Germinal center (tissue), 1 donor: ENCODE data around the gene HGD.
"Not testable (repeated sequence)": the region's sequence is repeated elsewhere in the genome, so short reads cannot be mapped to it uniquely, and the experiment has no call there.

Source experiments
- DNase-seq: peaks from one replicate; pipeline ENCODE4 v3.0.0; 2012; ENCODE audit warnings: mixed read lengths, low spot score

The HGD gene

GRCh38 chr3:120637851-120638559 is 44.0 kb downstream of the HGD start:
- DNase-seq = no peak

- no peak for DNase-seq
These were observed 45.1 kb downstream of the HGD start for GRCh38 chr3:120636795-120637401.

GRCh38 chr3:120634539-120634938 is 47.5 kb downstream of the HGD start:
- DNase-seq = no peak

- no peak for DNase-seq
These were observed 56.9 kb downstream of the HGD start for GRCh38 chr3:120625159-120625586.

- no peak for DNase-seq
These were observed 58.3 kb downstream of the HGD start for GRCh38 chr3:120623727-120624093.

GRCh38 chr3:120622870-120623726 is 58.9 kb downstream of the HGD start:
- DNase-seq = no peak

GRCh38 chr3:120622457-120622856 is 59.6 kb downstream of the HGD start:
- no peak for DNase-seq

- DNase-seq = not testable (repeated sequence)
These were observed 65.3 kb downstream of the HGD start for GRCh38 chr3:120616745-120617144.

- no peak for DNase-seq
These were observed 66.0 kb downstream of the HGD start for GRCh38 chr3:120615847-120616609.

GRCh38 chr3:120614765-120615164 is 67.3 kb downstream of the HGD start:
- no peak for DNase-seq

GRCh38 chr3:120608506-120608905 is 73.5 kb downstream of the HGD start:
- no peak for DNase-seq

GRCh38 chr3:120604784-120605183 is 77.3 kb downstream of the HGD start:
- DNase-seq = no peak

GRCh38 chr3:120604382-120604781 is 77.7 kb downstream of the HGD start:
- no peak for DNase-seq

- DNase-seq = no peak
These were observed 79.4 kb downstream of the HGD start for GRCh38 chr3:120602682-120603081.

GRCh38 chr3:120601554-120601953 is 80.5 kb downstream of the HGD start:
- DNase-seq = no peak

- no peak for DNase-seq
These were observed 82.8 kb downstream of the HGD start for GRCh38 chr3:120599211-120599610.

- no peak for DNase-seq
These were observed 84.5 kb downstream of the HGD start for GRCh38 chr3:120597445-120598049.

GRCh38 chr3:120596853-120597223 is 85.2 kb downstream of the HGD start:
- no peak for DNase-seq

- DNase-seq = peak; percentile 98
These were observed 85.8 kb downstream of the HGD start, which contains the start of gene NDUFB4 for GRCh38 chr3:120596116-120596852. Gene NDUFB4, plus strand, starts transcription at chr3:120596336. Its CDS starts 24 bp downstream, at chr3:120596360.

GRCh38 chr3:120595788-120596115 is 86.3 kb downstream of the HGD start:
- DNase-seq = no peak

- no peak for DNase-seq
These were observed 94.6 kb downstream of the HGD start for GRCh38 chr3:120587332-120587975.
